Activated CD8-positive, alpha-beta memory T cell treated with anti-CD3 and anti-CD28 coated beads for 36 hours (primary cell): ENCODE results near the gene DENND2A. TPM values are rescaled to one million over a fixed set of nuclear protein-coding genes. Genes with fewer than 3 reads are reported as not detected.
"Not testable (repeated sequence)": the region's sequence is repeated elsewhere in the genome, so short reads cannot be mapped to it uniquely, and the experiment has no call there.

Experiments used
- CTCF ChIA-PET: fragments of 350-600 bp; sonication (Branson Sonifier 250); formaldehyde crosslinking; loops from one replicate; lab custom pipeline; 2021; ENCODE audit warnings: antibody characterized with exemption; lab: Charles Lee
- POLR2A ChIA-PET: fragments of 350-600 bp; sonication (Branson Sonifier 250); formaldehyde crosslinking; loops from one replicate; lab custom pipeline; 2021; ENCODE audit warnings: antibody characterized with exemption; lab: Charles Lee
- total RNA-seq, 2 experiments: library from RNA; stranded (reverse); gene quantifications; one replicate each; pipeline ENCODE4 v1.2.3, GENCODE V29; 2021

DENND2A gene
- total RNA-seq, 2 experiments from 2014 or later: not detected

- CTCF ChIA-PET: interaction anchor here (0.6 kb wide), 1 partner anchor 41 kb away, joined by 4 read pairs; no protein-coding TSS in a partner anchor
- POLR2A ChIA-PET: no interaction called here
Observed at GRCh38 chr7:140501966-140502365, 138.6 kb downstream of the DENND2A start.

- CTCF ChIA-PET: interaction anchor here (1.0 kb wide), 1 partner anchor 43 kb away, joined by 3 read pairs; no protein-coding TSS in a partner anchor
- POLR2A ChIA-PET: not testable (repeated sequence)
Observed at GRCh38 chr7:140497807-140498206, 142.8 kb downstream of the DENND2A start.

GRCh38 chr7:140497241-140497769 lies 143.3 kb downstream of the DENND2A start:
- CTCF ChIA-PET: interaction anchor here (1.0 kb wide), 1 partner anchor 43 kb away, joined by 3 read pairs; no protein-coding TSS in a partner anchor
- POLR2A ChIA-PET: no interaction called here

GRCh38 chr7:140495514-140496097 lies 145.0 kb downstream of the DENND2A start:
- POLR2A ChIA-PET: no interaction called here
- CTCF ChIA-PET: no interaction called here

- POLR2A ChIA-PET: no interaction called here
- CTCF ChIA-PET: interaction anchor here (0.8 kb wide), 1 partner anchor 165 kb away, joined by 3 read pairs; no protein-coding TSS in a partner anchor
Observed at GRCh38 chr7:140494867-140495266, 145.7 kb downstream of the DENND2A start.

GRCh38 chr7:140489026-140489359 lies 151.6 kb downstream of the DENND2A start:
- CTCF ChIA-PET: interaction anchor here (0.9 to 1.4 kb wide), 2 partner anchors 12 to 13 kb away, joined by 3 to 7 read pairs; no protein-coding TSS in a partner anchor
- POLR2A ChIA-PET: no interaction called here

GRCh38 chr7:140485500-140486265 lies 154.9 kb downstream of the DENND2A start:
- POLR2A ChIA-PET: no interaction called here
- CTCF ChIA-PET: no interaction called here

GRCh38 chr7:140484951-140485499 lies 155.6 kb downstream of the DENND2A start:
- POLR2A ChIA-PET: no interaction called here
- CTCF ChIA-PET: no interaction called here

- CTCF ChIA-PET: no interaction called here
- POLR2A ChIA-PET: no interaction called here
Observed at GRCh38 chr7:140484479-140484878, 156.1 kb downstream of the DENND2A start.

- POLR2A ChIA-PET: no interaction called here
- CTCF ChIA-PET: no interaction called here
Observed at GRCh38 chr7:140479739-140480084, 160.9 kb downstream of the DENND2A start.

- ChIA-PET CTCF (no interaction called here), POLR2A (interaction anchor here (0.6 kb wide), 1 partner anchor 46 kb away, joined by 3 read pairs; no protein-coding TSS in a partner anchor)
Observed at GRCh38 chr7:140479062-140479738, 161.4 kb downstream of the DENND2A start, which contains the start of gene MKRN1. TSS of gene MKRN1 (minus strand) at chr7:140479505. CDS start at chr7:140479344, 161 bp downstream.

GRCh38 chr7:140478246-140479061 lies 162.2 kb downstream of the DENND2A start:
- POLR2A ChIA-PET: interaction anchor here (0.6 to 1.0 kb wide), 6 partner anchors 45 to 801 kb away, joined by 3 to 4 read pairs (median 3); partner anchors contain the start of gene MRPS33
- CTCF ChIA-PET: interaction anchor here (0.6 to 1.0 kb wide), 4 partner anchors 8 to 103 kb away, joined by 3 read pairs; no protein-coding TSS in a partner anchor

- CTCF ChIA-PET: interaction anchor here (0.6 to 2.8 kb wide), 7 partner anchors 10 to 176 kb away, joined by 3 to 13 read pairs (median 4); no protein-coding TSS in a partner anchor
- POLR2A ChIA-PET: interaction anchor here (0.5 to 0.9 kb wide), 4 partner anchors 35 to 537 kb away, joined by 4 to 8 read pairs (median 5); no protein-coding TSS in a partner anchor
Observed at GRCh38 chr7:140476698-140477261, 163.8 kb downstream of the DENND2A start.

GRCh38 chr7:140475747-140476333 lies 164.8 kb downstream of the DENND2A start:
- ChIA-PET CTCF (interaction anchor here (1.0 to 2.8 kb wide), 4 partner anchors 10 to 177 kb away, joined by 3 to 13 read pairs (median 6); no protein-coding TSS in a partner anchor), POLR2A (no interaction called here)
